ENCODE results near the gene METTL14. TPM values are rescaled to one million over a fixed set of nuclear protein-coding genes. Genes with fewer than 3 reads are reported as not detected.

METTL14 gene
- total RNA-seq, 1 donor from 2014 or later = 20.7 TPM

- DNase-seq = no peak
These were observed 49.5 kb downstream of the METTL14 start for GRCh38 chr4:118734491-118735205.

- no peak for DNase-seq
These were observed 51.7 kb downstream of the METTL14 start for GRCh38 chr4:118736900-118737299.

DNA sequence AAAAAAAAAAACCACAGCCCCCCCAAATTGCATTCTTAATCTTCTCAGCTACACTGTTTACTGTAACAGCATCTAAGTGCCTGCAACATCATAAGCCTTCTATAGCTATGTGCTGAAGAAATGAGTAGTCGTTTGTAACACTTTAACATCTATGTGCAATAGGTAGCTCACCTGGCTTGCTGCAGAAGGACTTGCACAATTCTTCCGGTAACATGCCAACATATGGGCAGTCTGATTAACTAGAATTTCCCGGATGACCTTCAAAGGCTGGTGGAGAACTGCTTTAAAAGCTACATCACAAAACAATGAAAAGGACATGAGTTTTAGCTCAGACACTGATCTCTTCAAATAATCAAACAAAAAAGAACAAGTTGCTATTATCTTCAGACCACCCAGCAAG is 52.9 kb downstream of the METTL14 start:
- DNase-seq = no peak

DNA sequence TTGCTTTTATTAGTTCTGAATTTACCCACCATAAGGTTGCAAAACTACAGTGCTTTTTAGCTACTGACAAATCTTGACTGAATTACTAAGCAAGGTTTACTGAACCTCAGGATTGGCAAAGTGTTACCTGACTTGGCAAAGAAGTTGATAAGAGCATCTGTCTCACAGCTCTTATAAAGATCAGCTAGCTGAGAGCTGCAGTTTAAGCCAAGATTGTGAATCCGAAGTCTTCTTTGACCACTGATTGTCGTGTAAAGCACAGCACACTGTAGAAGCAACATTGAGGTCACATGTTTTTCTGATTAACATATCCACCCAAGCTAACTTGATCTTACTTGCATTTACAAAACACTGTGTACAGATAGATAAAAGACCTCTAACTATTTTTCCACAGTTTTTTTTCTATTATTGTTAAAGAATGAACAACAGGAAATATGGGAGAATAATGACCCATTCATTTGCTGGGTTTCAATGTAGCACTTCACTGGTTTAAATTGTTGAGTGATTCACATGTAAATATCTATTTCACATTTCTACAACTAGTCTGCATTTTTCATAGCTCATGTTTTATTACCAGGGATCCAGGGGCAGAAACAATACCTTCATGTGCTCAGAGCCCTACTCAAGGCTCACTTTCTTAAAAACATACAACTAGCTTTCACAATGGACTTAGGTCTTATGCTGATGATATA is 54.0 kb downstream of the METTL14 start:
- no peak for DNase-seq

- DNase-seq = no peak
These were observed 55.7 kb downstream of the METTL14 start for GRCh38 chr4:118740869-118741268.

- no peak for DNase-seq
These were observed 56.2 kb downstream of the METTL14 start for GRCh38 chr4:118741301-118741855.

DNA sequence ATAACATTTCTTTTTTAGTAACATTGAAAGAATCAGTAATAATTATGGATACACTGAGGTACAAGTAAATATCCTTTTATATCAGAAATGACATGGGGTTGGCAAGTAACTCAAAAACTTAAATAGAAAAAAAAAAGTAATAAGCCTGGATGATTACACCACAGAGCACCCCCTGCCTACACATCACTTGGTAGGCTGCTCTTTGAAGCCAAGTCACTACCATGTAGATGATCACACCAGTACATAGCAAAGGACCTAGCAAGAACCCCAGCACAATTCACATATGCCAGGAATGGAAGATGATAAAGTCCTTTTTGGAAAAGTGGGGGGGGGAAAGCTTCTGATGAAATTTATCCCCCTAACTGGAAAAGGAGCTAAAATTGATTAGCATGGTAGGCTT is 56.9 kb downstream of the METTL14 start:
- DNase-seq = no peak

GRCh38 chr4:118743867-118744266 is 58.7 kb downstream of the METTL14 start:
- peak; percentile 10 for DNase-seq

DNA sequence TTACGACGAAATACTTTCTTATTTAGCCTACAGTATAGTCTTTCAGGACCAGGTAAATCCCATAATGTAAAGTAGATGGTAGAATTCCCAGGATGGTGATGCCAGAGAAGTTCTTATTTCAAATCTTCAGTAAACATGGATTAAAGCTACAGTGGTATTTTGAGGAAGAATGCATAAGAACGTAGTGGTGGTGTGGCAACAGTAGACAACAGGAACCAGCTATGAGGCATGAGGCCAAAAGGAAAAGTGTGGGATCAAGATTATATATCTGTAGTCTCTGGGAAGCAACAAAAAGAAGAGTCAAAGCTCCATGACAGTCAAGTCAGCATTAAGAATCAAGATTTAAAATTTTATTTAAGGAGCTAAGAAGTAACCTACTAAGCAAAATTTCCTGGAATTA is 60.2 kb downstream of the METTL14 start:
- no peak for DNase-seq

GRCh38 chr4:118746251-118746919 is 61.2 kb downstream of the METTL14 start:
- peak; percentile 19 for DNase-seq

GRCh38 chr4:118749347-118749988 is 64.3 kb downstream of the METTL14 start:
- DNase-seq = no peak

DNA sequence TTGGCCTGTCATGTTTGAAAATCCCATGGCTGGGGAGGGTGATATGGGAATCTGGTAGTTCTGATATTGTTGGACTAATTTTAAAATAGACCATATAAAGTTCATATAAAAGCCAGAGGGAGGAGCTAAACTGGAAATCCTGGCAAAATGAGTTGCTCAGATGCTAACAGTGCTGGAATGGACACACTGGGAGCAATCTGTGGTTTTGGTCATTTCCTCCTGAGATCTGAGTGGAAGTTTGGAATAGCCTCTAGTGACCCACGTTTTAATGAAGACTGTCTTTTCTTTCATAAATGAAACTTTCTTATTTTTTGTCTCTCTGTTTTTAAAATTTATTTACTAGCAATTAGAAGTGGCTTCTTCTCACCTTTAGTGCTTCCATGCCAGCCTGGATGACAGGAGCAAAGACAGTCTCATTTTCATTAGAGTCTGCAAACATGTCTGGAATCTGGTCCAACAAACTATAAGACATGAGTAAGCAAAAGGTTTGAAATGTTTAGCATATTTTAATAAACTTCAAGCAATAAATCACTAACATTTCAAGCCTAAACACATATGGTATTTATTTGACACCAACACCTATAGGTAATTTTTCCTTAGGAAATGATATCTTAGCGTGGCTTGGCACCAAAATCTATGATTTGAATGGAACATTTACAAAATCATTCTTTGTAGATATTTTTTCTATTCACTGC is 66.6 kb downstream of the METTL14 start:
- no peak for DNase-seq

GRCh38 chr4:118752551-118752950 is 67.4 kb downstream of the METTL14 start:
- DNase-seq = no peak

DNA sequence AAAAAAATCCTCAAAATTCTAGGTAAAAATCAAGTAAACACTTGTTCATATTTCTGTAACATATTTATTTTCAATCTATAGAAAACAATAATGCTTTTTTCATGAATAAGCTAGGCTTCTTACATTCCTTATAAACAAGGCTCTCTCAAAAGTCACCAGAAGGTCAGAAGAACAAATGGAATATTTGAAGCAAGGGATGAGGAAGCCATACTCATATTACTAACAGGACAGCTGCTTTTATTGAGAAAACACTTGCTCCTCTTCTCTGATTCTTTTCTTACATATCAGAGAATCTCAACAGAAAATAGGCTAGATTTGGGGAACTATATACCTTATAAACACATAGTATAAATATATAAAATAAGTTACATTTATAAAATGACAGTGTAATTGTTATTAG is 67.9 kb downstream of the METTL14 start:
- no peak for DNase-seq

- no peak for DNase-seq
These were observed 68.5 kb downstream of the METTL14 start for GRCh38 chr4:118753685-118754084.

GRCh38 chr4:118754890-118755289 is 69.7 kb downstream of the METTL14 start:
- DNase-seq = no peak

- DNase-seq = no peak
These were observed 70.4 kb downstream of the METTL14 start for GRCh38 chr4:118755438-118756226.

DNA sequence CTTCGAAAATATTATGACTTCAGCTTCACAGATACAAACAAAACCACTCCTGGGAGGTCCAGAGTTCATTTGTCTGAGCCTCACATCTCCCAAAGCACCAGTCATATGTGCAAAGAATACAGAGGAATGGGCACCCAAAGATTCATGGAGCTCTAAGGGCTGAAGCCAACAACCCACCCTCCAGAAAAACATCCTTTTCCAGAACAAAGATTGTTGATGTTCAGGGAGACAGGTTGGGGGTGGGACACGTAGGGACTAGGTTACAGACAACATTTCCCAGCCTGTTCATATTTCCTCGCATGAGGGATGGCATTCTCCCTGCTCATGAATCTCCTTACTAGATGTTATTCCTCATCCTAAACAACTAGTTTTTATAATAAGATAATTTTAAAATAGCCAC is 71.2 kb downstream of the METTL14 start:
- no peak for DNase-seq

- no peak for DNase-seq
These were observed 71.8 kb downstream of the METTL14 start for GRCh38 chr4:118756958-118757357.

GRCh38 chr4:118757761-118758251 is 72.6 kb downstream of the METTL14 start:
- DNase-seq = no peak

GRCh38 chr4:118758293-118758692 is 73.1 kb downstream of the METTL14 start:
- no peak for DNase-seq

Data from occipital lobe (tissue), 2 donors.